GM19328 (cell line): ENCODE results near the gene ATP10A.
"Not testable (repeated sequence)": the region's sequence is repeated elsewhere in the genome, so short reads cannot be mapped to it uniquely, and the experiment has no call there.

Experiments used
- ATAC-seq: cut with Tn5 transposase; IDR thresholded peaks from one replicate; pipeline ENCODE4 v1.9.1; 2021; ENCODE audit warnings: mild to moderate bottlenecking, moderate library complexity; ENCODE audit not compliant: unreplicated experiment

Gene ATP10A

GRCh38 chr15:25776071-25776746 lies 86.9 kb downstream of the ATP10A start:
- ATAC-seq = no peak

- no peak for ATAC-seq
These were observed 87.7 kb downstream of the ATP10A start for GRCh38 chr15:25775317-25775912.

GRCh38 chr15:25774871-25775270 lies 88.3 kb downstream of the ATP10A start:
- no peak for ATAC-seq

- ATAC-seq = no peak
These were observed 89.9 kb downstream of the ATP10A start for GRCh38 chr15:25773248-25773647.

GRCh38 chr15:25772500-25772899 lies 90.6 kb downstream of the ATP10A start:
- ATAC-seq = no peak

GRCh38 chr15:25771736-25772135 lies 91.4 kb downstream of the ATP10A start:
- not testable (repeated sequence) for ATAC-seq

GRCh38 chr15:25771338-25771706 lies 91.8 kb downstream of the ATP10A start:
- ATAC-seq = no peak

- ATAC-seq = no peak
These were observed 92.3 kb downstream of the ATP10A start for GRCh38 chr15:25770618-25771337.

GRCh38 chr15:25770031-25770430 lies 93.1 kb downstream of the ATP10A start:
- ATAC-seq = no peak

- ATAC-seq = no peak
These were observed 94.9 kb downstream of the ATP10A start for GRCh38 chr15:25768271-25768670.

GRCh38 chr15:25767356-25768151 lies 95.6 kb downstream of the ATP10A start:
- no peak for ATAC-seq

GRCh38 chr15:25766417-25766816 lies 96.7 kb downstream of the ATP10A start:
- no peak for ATAC-seq

GRCh38 chr15:25764980-25765735 lies 98.0 kb downstream of the ATP10A start:
- ATAC-seq = no peak

GRCh38 chr15:25763954-25764353 lies 99.2 kb downstream of the ATP10A start:
- no peak for ATAC-seq

GRCh38 chr15:25763331-25763751 lies 99.8 kb downstream of the ATP10A start:
- ATAC-seq = no peak

GRCh38 chr15:25761971-25762662 lies 101.0 kb downstream of the ATP10A start:
- no peak for ATAC-seq

GRCh38 chr15:25759421-25759820 lies 103.7 kb downstream of the ATP10A start:
- no peak for ATAC-seq

- not testable (repeated sequence) for ATAC-seq
These were observed 104.5 kb downstream of the ATP10A start for GRCh38 chr15:25758612-25759011.

- ATAC-seq = no peak
These were observed 119.4 kb downstream of the ATP10A start for GRCh38 chr15:25743548-25744275.
